Mesothelial cell of epicardium (in vitro differentiated cells): Measurements from ENCODE around the gene SPON2. TPM values are rescaled to one million over a fixed set of nuclear protein-coding genes. Genes with fewer than 3 reads are reported as not detected.

ENCODE experiments used
- DNase-seq, 2 experiments: peaks; one replicate each; pipeline ENCODE4 v3.0.0; 2021; ENCODE audit warnings: low spot score in 2 of 2; ENCODE audit not compliant: unreplicated experiment in 2 of 2
- H3K27ac Mint-ChIP-seq: 2 replicates; pipeline ENCODE4 v1.8.0; 2021; ENCODE audit warnings: mixed read lengths
- H3K27me3 Mint-ChIP-seq: 2 replicates; pipeline ENCODE4 v1.8.0; 2021; ENCODE audit warnings: low read depth, mixed read lengths
- H3K36me3 Mint-ChIP-seq: 2 replicates; pipeline ENCODE4 v1.8.0; 2021; ENCODE audit warnings: mixed read lengths
- H3K4me1 Mint-ChIP-seq: 2 replicates; pipeline ENCODE4 v1.8.0; 2021; ENCODE audit warnings: mixed read lengths
- H3K4me3 Mint-ChIP-seq: 2 replicates; pipeline ENCODE4 v1.8.0; 2021; ENCODE audit warnings: mild to moderate bottlenecking, moderate library complexity, mixed read lengths
- H3K9me3 Mint-ChIP-seq: 2 replicates; pipeline ENCODE4 v1.8.0; 2021; ENCODE audit warnings: mixed read lengths
- CTCF ChIP-seq: fragments of 200-600 bp; sonication (generic); IDR thresholded peaks from one replicate; pipeline ENCODE4 v1.5.0; 2021; ENCODE audit warnings: antibody characterized with exemption; ENCODE audit not compliant: unreplicated experiment
- total RNA-seq: library from RNA; stranded (reverse); gene quantifications from 3 replicates; pipeline ENCODE4 v1.2.1, GENCODE V29; 2021

SPON2 gene
- total RNA-seq, 1 donor from 2014 or later: 56.4 TPM

GRCh38 chr4:1218634-1219565 lies 46.5 kb upstream of the SPON2 start:
- no peaks in the 10 kb centered on the region for H3K9me3 Mint-ChIP-seq
- TF ChIP-seq CTCF: no peak
- no peaks in the 10 kb centered on the region for H3K4me1 Mint-ChIP-seq
- no peaks in the 10 kb centered on the region for H3K27me3 Mint-ChIP-seq
- no peak for DNase-seq
- H3K4me3 Mint-ChIP-seq: no peak overlapping the region
- peak overlapping the region; percentile 40 for H3K27ac Mint-ChIP-seq
- H3K36me3 Mint-ChIP-seq: peaks cover 31% of the 10 kb centered on the region

GRCh38 chr4:1217366-1217765 lies 45.0 kb upstream of the SPON2 start:
- no peak for TF ChIP-seq CTCF
- H3K27ac Mint-ChIP-seq: no peak overlapping the region
- H3K4me3 Mint-ChIP-seq: no peak overlapping the region

GRCh38 chr4:1216869-1217294 lies 44.5 kb upstream of the SPON2 start:
- H3K4me1 Mint-ChIP-seq: no peaks in the 10 kb centered on the region
- no peaks in the 10 kb centered on the region for H3K27me3 Mint-ChIP-seq
- TF ChIP-seq CTCF: no peak
- no peak overlapping the region for H3K27ac Mint-ChIP-seq
- no peak overlapping the region for H3K4me3 Mint-ChIP-seq
- H3K9me3 Mint-ChIP-seq: no peaks in the 10 kb centered on the region
- peaks cover 30% of the 10 kb centered on the region for H3K36me3 Mint-ChIP-seq
- DNase-seq: no peak

More at GRCh38 chr4:1217366-1217765, 45.0 kb upstream of the SPON2 start:
- Mint-ChIP-seq H3K36me3 (peaks cover 30% of the 10 kb centered on the region), H3K4me1 (no peaks in the 10 kb centered on the region), H3K9me3 (no peaks in the 10 kb centered on the region), H3K27me3 (no peaks in the 10 kb centered on the region)
- DNase-seq: no peak

- no peak for TF ChIP-seq CTCF
- no peaks in the 10 kb centered on the region for H3K9me3 Mint-ChIP-seq
- H3K36me3 Mint-ChIP-seq: peaks cover 25% of the 10 kb centered on the region
- H3K4me1 Mint-ChIP-seq: no peaks in the 10 kb centered on the region
- H3K27ac Mint-ChIP-seq: no peak overlapping the region
- H3K4me3 Mint-ChIP-seq: no peak overlapping the region
- no peaks in the 10 kb centered on the region for H3K27me3 Mint-ChIP-seq
- DNase-seq: no peak
Measured at GRCh38 chr4:1216076-1216614, 43.8 kb upstream of the SPON2 start.

- Mint-ChIP-seq H3K9me3 (no peaks in the 10 kb centered on the region), H3K4me1 (no peaks in the 10 kb centered on the region), H3K27ac (no peak overlapping the region), H3K36me3 (peaks cover 20% of the 10 kb centered on the region), H3K4me3 (no peak overlapping the region), H3K27me3 (no peaks in the 10 kb centered on the region)
- no peak for TF ChIP-seq CTCF
- DNase-seq: no peak
Measured at GRCh38 chr4:1215141-1216075, 43.0 kb upstream of the SPON2 start.
